Activated CD4-positive, alpha-beta T cell treated with anti-CD3 and anti-CD28 coated beads, Interleukin-10, Interleukin-2, amounts not matched to agents 100 ng/mL and 50 ng/mL, durations not matched to agents 16 hours and 8 hours (primary cell): ENCODE measurements around the gene KIT.
A peak's percentile ranks its signal among the peaks of the same experiment; 100 is the strongest.
"Not testable (repeated sequence)": the region's sequence is repeated elsewhere in the genome, so short reads cannot be mapped to it uniquely, and the experiment has no call there.

ENCODE experiments used
- DNase-seq: peaks from one replicate; pipeline ENCODE4 v3.0.0-alpha.2; 2020

KIT gene

DNA sequence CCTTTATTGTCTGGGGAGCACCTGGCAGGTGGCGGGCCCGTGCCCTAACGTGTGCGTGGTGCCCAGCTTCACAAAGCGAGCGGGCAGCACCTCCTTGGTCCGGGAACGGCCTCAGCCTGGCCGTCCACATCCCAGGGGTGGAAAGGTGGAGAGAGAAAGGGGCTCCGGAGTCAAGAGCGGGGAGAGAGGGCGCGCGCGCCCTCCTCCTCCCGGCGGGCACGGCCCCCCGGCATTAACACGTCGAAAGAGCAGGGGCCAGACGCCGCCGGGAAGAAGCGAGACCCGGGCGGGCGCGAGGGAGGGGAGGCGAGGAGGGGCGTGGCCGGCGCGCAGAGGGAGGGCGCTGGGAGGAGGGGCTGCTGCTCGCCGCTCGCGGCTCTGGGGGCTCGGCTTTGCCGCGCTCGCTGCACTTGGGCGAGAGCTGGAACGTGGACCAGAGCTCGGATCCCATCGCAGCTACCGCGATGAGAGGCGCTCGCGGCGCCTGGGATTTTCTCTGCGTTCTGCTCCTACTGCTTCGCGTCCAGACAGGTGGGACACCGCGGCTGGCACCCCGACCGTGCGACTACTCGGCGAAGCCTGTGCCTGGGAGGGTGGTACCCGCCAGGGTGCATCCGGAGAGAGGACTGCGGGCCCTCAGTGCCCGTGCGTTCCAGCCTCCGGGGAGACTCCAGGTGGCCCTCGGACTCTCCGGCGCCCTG, at the start of gene KIT:
TSS of gene KIT (plus strand) at position 407 of the 701 bp plus-strand sequence. CDS start at position 465, 58 bp downstream.
- DNase-seq: no peak

GRCh38 chr4:54609310-54609709, 48.4 kb upstream of the KIT start:
- no peak for DNase-seq

- no peak for DNase-seq
Observed at GRCh38 chr4:54614149-54614548, 43.6 kb upstream of the KIT start.

DNA sequence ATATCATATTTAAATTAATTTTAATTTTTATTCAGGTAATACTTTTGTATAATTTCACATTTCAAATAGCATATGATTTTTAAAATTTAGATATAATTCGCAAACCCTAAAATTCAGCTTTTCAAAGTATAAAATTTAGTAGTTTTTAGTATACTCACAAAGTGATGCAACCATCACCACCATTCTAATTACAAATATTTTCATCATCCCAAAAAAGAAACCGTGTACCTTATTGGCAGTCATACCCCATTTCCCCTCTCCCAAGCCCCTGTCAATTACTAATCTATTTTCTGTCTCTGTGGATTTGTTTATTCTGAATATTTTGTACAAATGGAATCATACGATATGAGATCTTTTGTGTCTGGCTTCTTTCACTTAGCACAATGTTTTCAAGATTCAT, 37.0 kb upstream of the KIT start:
- DNase-seq: no peak

DNA sequence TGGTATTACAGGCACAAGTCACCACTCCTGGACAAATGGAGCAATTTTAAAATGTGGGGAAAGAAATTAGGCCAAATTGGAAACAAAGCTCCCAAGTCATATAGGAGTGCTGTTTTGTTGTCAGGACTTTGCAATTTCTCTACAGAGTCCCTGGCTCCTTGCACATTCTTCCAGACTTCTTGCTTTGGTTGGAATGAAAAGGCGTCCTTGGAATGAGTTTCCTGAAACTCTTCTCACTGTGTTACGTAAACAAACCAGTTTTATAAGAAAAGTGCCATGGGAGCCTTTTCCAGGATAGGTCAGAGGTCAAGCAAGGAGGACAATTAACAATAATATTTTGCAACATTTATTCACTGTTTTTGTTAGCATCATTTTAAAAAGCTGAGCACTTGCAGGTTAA, 32.4 kb upstream of the KIT start:
- no peak for DNase-seq

GRCh38 chr4:54626113-54626512, 31.6 kb upstream of the KIT start:
- DNase-seq: no peak

DNA sequence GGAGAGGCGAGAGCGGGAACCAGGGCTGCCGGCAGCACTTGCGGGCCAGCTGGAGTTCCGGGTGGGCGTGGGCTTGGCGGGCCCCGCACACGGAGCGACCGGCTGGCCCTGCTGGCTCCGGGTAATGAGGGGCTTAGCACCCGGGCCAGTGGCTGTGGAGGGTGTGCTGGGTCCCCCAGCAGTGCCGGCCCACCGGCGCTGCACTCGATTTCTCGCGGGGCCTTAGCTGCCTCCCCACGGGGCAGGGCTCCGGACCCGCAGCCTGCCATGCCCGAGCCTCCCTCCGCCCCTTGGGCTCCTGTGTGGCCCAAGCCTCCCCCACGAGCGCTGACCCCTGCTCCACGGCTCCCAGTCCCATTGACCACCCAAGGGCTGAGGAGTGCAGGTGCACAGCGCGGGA, 25.2 kb upstream of the KIT start:
- no peak for DNase-seq

DNA sequence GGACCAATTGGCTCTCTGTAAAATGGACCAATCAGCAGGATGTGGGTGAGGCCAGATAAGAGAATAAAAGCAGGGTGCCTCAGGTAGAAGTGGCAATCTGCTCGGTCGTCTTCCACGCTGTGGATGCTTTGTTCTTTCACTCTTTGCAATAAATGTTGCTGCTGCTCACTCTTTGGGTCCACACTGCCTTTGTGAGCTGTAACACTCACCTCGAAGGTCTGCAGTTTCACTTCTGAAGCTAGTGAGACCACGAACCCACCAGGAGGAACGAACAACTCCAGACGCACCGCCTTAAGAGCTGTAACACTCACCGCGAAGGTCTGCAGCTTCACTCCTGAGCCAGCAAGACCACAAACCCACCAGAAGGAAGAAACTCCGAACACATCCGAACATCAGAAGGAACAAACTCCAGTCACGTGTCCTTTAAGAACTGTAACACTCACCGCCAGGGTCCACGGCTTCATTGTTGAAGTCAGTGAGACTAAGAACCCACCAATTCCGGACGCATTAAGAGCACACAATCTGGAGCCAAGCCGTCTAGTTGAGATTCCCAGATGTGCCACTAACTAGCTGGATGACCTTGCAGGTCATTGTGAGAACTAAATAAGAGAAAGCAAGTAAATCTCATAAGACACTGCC, 24.5 kb upstream of the KIT start:
- DNase-seq: not testable (repeated sequence)

DNA sequence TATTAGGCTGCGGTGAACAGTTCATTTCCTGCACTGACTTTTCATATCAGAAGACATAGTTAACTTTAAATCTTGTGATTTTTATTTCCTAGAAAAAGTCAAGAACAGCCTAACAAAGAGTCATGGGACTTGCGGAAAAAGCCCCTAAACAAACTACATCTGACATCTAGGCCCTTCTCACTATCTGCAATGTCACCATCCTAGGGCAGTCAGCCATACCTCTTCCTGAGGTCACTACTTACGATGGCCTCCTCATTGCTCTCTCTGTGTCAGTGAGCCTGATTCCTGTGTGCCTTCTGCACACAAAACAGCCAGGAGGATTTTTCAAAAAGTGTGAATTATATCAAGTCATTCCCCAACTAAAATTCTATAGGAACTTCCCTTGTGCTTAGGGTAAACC, 22.4 kb upstream of the KIT start:
- DNase-seq: no peak

DNA sequence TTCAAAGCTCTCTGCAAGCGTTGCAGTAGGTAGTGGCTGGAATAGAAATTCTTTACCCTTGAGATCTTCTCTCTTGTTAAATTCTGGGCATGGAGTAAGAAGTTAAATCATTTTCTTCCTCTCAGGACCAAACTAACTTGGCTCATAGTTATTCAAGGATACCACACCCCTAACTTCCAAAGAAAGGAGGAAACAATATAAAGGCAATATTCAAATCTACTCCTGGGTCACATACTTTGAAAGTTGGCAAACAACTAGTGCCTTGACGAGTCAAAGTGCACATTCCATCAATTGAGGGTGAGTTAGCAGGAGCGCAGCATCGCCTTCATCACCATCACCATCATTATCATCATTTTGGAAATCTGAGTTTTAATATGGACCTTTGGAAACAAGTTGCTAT, 20.4 kb upstream of the KIT start:
- no peak for DNase-seq

DNA sequence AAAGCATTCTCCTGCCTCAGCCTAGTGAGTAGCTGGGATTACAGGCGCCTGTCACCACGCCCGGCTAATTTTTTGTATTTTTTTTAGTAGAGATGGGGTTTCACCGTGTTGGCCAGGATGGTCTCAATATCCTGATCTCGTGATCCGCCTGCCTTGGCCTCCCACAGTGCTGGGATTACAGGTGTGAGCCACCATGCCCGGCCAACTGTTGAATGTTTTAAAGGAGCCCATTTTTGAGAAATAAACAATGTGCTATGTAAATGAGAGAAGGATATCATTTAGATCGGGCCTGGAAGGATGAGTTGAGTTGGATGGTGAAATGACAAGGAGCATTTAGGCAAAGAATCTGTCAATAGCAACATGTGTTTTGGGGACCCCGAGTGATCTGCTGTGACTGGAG, 16.7 kb upstream of the KIT start:
- not testable (repeated sequence) for DNase-seq

- no peak for DNase-seq
Observed at GRCh38 chr4:54643172-54643571, 14.6 kb upstream of the KIT start.

- no peak for DNase-seq
Observed at GRCh38 chr4:54643958-54644751, 13.6 kb upstream of the KIT start.

GRCh38 chr4:54645830-54646229, 11.9 kb upstream of the KIT start:
- no peak for DNase-seq

DNA sequence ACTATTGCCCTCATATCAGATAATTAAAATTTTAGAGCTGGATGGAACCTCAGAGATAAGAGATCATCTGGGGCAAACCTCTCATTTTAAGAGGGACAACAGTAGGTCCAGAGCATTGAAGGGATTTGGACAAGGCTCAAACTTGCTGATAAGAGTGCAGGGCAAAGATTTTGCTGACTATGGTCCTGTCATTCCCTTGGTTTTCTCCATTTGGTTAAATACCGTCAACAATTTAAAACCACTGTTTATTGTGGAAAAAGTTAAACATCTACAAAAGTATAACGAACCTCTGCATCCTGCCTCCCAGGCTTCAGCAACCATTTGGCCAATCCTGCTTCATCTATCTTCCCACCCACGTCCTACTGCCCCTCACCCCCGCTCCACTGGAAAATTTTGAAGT, 10.7 kb upstream of the KIT start:
- DNase-seq: no peak

DNA sequence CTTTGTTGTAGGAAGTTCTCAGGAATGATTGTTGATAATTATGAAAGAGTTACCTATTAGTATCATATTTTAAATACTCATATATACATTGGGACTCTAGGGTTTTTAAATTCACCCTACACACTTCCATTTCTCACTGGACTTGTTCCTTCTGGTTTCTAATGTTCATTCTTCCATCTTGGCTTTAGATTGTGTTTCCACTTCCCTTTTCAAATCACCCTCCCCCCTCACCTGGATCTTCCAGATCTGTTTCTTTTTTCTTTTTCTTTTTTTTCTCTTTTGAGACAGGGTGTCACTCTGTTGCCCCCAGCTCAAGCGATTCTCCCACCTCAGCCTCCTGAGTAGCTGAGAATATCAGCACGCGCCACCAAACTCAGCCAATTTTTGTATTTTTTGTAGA, 6.7 kb upstream of the KIT start:
- DNase-seq: no peak

DNA sequence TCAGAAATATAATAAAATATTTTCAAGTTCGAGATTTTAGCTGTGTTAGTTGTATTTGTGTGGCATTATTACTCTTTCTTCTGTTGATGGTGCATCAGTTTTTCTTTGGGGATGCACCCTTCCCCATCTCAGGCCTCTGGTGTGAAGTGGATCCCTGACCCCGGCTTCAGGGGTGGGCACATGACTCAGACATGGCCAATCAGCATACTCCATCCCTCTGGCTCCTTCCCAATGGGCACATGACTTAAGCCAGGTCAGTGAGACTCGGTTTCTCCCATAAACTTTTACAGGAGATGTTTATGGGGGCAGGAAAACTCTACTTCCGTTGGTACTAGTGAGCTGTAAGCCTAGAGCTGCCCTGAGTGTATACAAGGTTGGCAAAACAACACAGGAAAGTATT, 3.0 kb upstream of the KIT start:
- no peak for DNase-seq

- DNase-seq: no peak
Observed at GRCh38 chr4:54657185-54657550, 589 bp upstream of the KIT start.

DNA sequence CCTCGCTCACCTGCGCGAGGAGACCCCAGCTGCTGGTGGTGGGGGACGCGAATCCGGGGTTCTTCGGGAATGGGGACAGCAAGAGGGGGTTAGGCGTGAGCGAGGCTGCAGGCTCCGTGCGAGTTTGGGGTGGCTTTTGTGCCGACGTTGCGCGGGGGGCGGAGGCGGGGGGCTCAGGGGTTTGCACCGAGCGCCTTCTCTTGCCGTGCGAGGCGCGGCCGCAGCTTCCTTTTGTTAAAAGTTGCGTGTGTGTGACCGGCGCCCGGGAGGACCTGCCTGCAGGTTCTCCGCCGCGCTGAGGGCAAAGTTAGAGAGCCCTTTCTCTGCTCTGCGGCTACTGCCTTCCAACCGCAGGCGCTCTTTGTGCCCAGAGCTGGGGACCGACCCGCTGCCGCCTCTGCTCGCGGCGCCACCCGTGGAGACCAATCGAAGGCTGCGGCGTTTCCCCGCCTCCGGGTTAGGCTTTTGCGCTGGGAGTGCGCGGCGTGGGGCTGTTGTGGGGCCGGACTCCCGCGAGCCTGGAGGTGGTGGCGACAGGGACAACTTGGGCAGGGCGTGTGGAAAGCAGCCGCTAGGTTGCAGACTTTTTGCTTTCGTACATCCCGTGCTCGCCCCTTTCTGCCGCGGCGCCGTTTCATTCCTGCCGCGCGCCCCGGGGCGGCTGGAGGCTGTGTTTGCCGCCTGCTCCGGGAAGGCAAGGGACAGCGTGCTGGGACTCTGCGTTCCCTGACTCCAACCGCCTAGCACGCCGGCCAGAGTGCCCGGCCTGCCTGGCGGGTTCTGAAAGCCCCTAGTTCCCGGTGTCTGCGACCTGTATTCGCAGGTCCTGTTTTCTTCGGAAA, 716 bp downstream of the KIT start:
- peak; percentile 36 for DNase-seq

- no peak for DNase-seq
Observed at GRCh38 chr4:54659313-54659712, 1.6 kb downstream of the KIT start.

DNA sequence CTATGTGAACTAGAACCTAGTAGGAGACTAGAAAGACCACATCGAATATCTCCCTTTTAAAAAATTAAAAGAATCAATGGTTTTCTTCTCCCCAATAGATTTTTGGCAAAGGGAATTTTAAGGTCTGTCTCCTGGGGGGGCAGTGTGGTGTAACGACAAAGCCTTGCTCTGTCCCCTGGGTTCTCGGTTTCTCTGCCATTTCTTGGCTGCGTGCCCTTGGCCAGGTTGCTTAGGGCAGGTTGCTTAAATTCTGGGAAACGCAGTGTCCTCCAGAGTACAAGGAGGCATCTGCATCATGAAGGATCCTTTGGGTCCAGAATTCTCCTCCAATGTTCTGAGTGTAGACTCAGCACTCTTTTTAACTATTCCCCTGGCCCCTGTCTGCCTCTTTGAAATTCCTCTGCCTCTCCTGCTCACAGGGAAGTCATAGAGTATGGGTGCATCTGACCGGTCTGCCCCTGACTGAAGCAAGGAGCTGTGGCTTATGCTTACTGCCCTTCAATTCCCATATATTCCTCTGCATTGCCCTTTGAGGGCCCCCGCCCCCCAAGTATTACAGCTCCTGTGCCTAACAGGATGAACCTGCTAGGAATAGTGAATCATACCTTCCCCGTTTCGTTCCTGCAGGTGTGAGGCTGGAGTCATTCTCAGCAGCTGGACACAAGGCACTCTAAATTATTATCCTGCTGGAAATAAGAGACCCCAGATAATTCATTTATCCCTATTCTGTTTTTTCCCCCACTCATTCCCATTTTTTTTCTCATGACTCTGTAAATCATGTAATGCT, 2.2 kb downstream of the KIT start:
- DNase-seq: no peak

DNA sequence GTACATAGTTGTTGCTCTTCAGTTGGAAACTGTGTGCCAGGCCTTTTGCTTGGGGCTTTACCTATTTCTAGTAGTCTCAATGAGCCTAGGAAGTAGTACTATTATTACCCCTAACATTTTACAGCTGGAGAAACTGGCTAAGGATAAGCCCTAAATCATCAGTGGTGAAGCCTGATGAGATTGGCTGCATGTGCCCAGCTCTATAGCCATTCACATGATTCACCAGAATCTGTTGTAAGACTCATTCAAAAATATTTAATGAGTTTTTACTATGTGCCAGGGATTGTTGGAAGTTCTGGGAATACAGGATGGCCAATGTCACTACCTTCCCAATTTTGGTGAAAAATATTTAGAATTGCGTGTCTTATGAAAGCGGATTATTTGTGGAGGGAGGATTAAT, 2.8 kb downstream of the KIT start:
- DNase-seq: no peak
